ENCODE data around the gene ALDH8A1. TPM values are rescaled to one million over a fixed set of nuclear protein-coding genes. Genes with fewer than 3 reads are reported as not detected.

The ALDH8A1 gene
- total and polyA plus RNA-seq, 7 donors, result 0.58 to 3.8 (median 1.2) TPM; not detected in 2

DNA sequence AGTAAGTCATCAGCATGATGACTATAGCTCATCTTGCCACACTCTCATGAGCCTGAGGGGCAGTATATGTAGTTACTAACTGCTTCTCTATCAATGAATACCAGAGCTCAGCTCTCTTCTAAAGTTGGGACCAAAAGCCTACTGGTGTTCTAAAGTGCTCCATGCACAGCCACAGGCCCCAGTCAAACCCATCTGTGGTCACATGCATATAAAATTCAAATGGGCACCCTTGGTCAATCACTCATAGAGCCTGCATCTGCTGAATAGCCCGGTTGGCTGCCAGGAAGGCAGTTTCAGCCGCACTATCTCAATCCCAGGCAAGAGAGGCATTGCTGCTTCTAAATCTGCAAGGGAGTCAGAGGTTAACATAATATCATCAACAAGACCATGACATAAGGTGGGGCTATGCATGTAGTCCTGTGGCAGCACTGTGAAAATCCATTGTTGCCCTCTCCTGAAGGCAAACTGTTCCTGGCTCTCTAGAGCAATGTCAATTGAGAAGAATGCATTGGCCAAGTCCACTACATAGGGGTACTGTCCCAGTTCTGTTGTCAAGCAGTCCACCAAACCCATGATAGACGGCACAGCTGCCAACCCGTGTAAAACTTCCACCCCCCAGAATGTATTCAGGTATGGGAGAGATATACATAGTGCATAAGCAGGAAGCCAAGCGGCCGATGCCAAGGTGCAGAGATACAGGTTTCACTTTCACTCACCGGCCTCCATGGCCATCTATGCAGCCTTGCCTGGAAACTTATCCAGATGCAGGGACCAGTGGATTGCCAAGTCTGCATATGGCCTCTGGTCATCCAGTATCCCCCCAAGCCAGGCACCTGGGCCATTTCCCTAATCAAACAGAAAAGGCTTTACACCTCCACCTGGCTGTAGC is 76.2 kb downstream of the ALDH8A1 start:
- no peak for DNase-seq
- no peak overlapping the region for H3K4me3 ChIP-seq
- no peaks in the 10 kb centered on the region for H3K27me3 ChIP-seq
- H3K4me1 ChIP-seq, result no peaks in the 10 kb centered on the region
- H3K9me3 ChIP-seq, result no peaks in the 10 kb centered on the region
- 71 to 85% methylated on average over 7 of the region's 7 CpGs for WGBS, 2 donors
- H3K27ac ChIP-seq, result no peak overlapping the region
- H3K36me3 ChIP-seq, result no peaks in the 10 kb centered on the region
- intact Hi-C loops (cut with DNase I), result no loop called here
- TF ChIP-seq EP300 (IDR thresholded peaks at IDR 0.05) (no peak), POLR2AphosphoS5 (IDR thresholded peaks at IDR 0.05) (no peak), POLR2A (IDR thresholded peaks at IDR 0.05) (no peak)
- TF ChIP-seq, protein P1, sequence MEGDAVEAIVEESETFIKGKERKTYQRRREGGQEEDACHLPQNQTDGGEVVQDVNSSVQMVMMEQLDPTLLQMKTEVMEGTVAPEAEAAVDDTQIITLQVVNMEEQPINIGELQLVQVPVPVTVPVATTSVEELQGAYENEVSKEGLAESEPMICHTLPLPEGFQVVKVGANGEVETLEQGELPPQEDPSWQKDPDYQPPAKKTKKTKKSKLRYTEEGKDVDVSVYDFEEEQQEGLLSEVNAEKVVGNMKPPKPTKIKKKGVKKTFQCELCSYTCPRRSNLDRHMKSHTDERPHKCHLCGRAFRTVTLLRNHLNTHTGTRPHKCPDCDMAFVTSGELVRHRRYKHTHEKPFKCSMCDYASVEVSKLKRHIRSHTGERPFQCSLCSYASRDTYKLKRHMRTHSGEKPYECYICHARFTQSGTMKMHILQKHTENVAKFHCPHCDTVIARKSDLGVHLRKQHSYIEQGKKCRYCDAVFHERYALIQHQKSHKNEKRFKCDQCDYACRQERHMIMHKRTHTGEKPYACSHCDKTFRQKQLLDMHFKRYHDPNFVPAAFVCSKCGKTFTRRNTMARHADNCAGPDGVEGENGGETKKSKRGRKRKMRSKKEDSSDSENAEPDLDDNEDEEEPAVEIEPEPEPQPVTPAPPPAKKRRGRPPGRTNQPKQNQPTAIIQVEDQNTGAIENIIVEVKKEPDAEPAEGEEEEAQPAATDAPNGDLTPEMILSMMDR (IDR thresholded peaks at IDR 0.05), result no peak

DNA sequence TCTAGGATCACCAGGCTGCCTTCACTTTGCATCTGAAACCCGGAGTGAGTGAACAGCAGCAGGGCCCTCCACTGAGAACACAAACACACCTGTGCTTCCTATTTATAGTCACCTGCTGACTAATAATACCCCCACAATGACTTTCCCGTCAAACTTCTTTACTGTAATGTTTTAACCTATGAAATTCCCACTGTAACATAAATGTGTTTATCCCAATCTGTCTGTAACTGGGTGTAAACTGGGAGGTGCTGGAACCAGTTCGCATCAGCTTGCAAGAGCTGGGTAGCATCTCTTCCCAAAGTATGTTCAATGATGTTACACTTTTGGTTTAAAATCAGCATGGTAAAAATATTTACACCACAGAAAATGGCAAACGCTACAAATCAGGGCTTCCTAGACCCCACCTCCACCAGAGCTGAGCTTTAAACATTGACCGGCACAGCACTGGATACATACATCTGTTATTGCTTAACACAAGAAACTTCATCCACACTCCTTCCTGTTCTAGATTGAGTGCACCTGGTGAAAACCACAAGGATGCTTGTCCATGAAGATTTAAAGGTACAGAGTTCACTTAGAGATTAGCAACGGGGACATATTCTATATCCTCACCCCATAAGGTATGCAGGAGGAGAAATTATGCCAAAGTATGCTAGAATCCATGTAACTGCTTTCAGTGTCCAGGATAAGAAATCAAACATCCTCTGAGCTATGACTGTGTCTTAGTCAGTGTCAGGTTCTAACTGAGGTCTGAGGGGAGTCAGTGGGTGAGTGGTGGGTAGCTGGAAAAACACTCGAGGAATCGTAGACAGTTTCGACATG is 79.0 kb downstream of the ALDH8A1 start:
- H3K4me1 ChIP-seq, result no peaks in the 10 kb centered on the region
- 51 to 55% methylated on average over 9 of the region's 9 CpGs for WGBS, 2 donors
- H3K27me3 ChIP-seq, result no peaks in the 10 kb centered on the region
- no peak for DNase-seq
- no peaks in the 10 kb centered on the region for H3K9me3 ChIP-seq
- no peak for TF ChIP-seq EP300 (IDR thresholded peaks at IDR 0.05)
- TF ChIP-seq, protein P1 (IDR thresholded peaks at IDR 0.05), result no peak
- no peak for TF ChIP-seq POLR2AphosphoS5 (IDR thresholded peaks at IDR 0.05)
- TF ChIP-seq POLR2A (IDR thresholded peaks at IDR 0.05), result no peak
- no peak overlapping the region for H3K4me3 ChIP-seq
- H3K36me3 ChIP-seq, result no peaks in the 10 kb centered on the region
- intact Hi-C loops (cut with DNase I), result no loop called here
- no peak overlapping the region for H3K27ac ChIP-seq

- Histone ChIP-seq H3K27ac (no peak overlapping the region), H3K27me3 (no peaks in the 10 kb centered on the region), H3K4me1 (no peaks in the 10 kb centered on the region), H3K36me3 (no peaks in the 10 kb centered on the region), H3K4me3 (no peak overlapping the region), H3K9me3 (no peaks in the 10 kb centered on the region)
- WGBS, 2 donors, result 81 to 94% methylated on average over 3 of the region's 3 CpGs
- intact Hi-C loops (cut with DNase I), result no loop called here
- TF ChIP-seq POLR2AphosphoS5 (IDR thresholded peaks at IDR 0.05), result no peak
- no peak for TF ChIP-seq POLR2A (IDR thresholded peaks at IDR 0.05)
- TF ChIP-seq EP300 (IDR thresholded peaks at IDR 0.05), result no peak
- TF ChIP-seq, protein P1 (IDR thresholded peaks at IDR 0.05), result no peak
- no peak for DNase-seq
These were observed 81.1 kb downstream of the ALDH8A1 start for GRCh38 chr6:134868812-134869211.

Other genes with a start within 250 kb of the ALDH8A1 start
- gene HBS1L, start 104.7 kb upstream of the ALDH8A1 start, total RNA-seq, result 10 to 100 TPM; 37.1 to 61.9 (median 53.3) TPM
- gene HBS1L, start 104.7 kb upstream of the ALDH8A1 start, polyA plus RNA-seq, result 10 to 100 TPM; 14.4 to 35.8 (median 33.5) TPM
- gene MYB, start 231.2 kb upstream of the ALDH8A1 start, total RNA-seq, result 1 to 10 TPM in 1 of 4 donors, under 1 TPM in 1, not detected in 2; 0.55 to 1.4 TPM
- 10 to 100 TPM; 12.0 to 27.8 (median 22.0) TPM for gene MYB, start 231.2 kb upstream of the ALDH8A1 start, polyA plus RNA-seq